WTC11 (cell line): ENCODE results near the gene COL6A3. TPM values are rescaled to one million over a fixed set of nuclear protein-coding genes. Genes with fewer than 3 reads are reported as not detected.

Source experiments
- ATAC-seq: fragments of 200-7000 bp; cut with Tn5 transposase; 2 replicates; pipeline ENCODE4 v1.10.0; 2021; ENCODE audit warnings: mild to moderate bottlenecking, moderate library complexity
- CTCF ChIA-PET: fragments of 300-600 bp; sonication (Branson Sonifier 250); formaldehyde crosslinking; loops from one replicate; lab custom pipeline; 2021; ENCODE audit warnings: antibody characterized with exemption; lab: Charles Lee
- POLR2A ChIA-PET: fragments of 350-600 bp; sonication (Branson Sonifier 250); formaldehyde crosslinking; loops from one replicate; lab custom pipeline; 2021; ENCODE audit warnings: antibody characterized with exemption; lab: Charles Lee
- DNase-seq: peaks from one replicate; pipeline ENCODE4 v3.0.0; 2021; ENCODE audit warnings: low spot score
- H3K27ac Mint-ChIP-seq: 2 replicates; pipeline ENCODE4 v1.8.0; 2021; ENCODE audit warnings: mixed read lengths
- H3K27me3 Mint-ChIP-seq: 2 replicates; pipeline ENCODE4 v1.8.0; 2021; ENCODE audit warnings: low read depth, mild to moderate bottlenecking, moderate library complexity, mixed read lengths
- H3K36me3 Mint-ChIP-seq: 2 replicates; pipeline ENCODE4 v1.8.0; 2021; ENCODE audit warnings: mixed read lengths
- H3K4me1 Mint-ChIP-seq: 2 replicates; pipeline ENCODE4 v1.8.0; 2022; ENCODE audit warnings: mixed read lengths
- H3K4me3 Mint-ChIP-seq: 2 replicates; pipeline ENCODE4 v1.8.0; 2021; ENCODE audit warnings: mild to moderate bottlenecking, moderate library complexity, mixed read lengths
- H3K9me3 Mint-ChIP-seq: 2 replicates; pipeline ENCODE4 v1.8.0; 2021; ENCODE audit warnings: mixed read lengths
- ATF1 ChIP-seq: sonication (generic); formaldehyde crosslinking; IDR thresholded peaks from 2 replicates; pipeline ENCODE4 v1.8.1; 2023; ENCODE audit warnings: mild to moderate bottlenecking, moderate library complexity, missing genetic modification reagents
- ETV6 ChIP-seq: sonication (generic); formaldehyde crosslinking; IDR thresholded peaks from 2 replicates; pipeline ENCODE4 v1.8.1; 2022; ENCODE audit warnings: mild to moderate bottlenecking, missing genetic modification reagents
- GABPB1 ChIP-seq: sonication (generic); formaldehyde crosslinking; IDR thresholded peaks from 2 replicates; pipeline ENCODE4 v1.8.1; 2023; ENCODE audit warnings: mild to moderate bottlenecking, missing genetic modification reagents
- NFATC4 ChIP-seq: fragments of 250-450 bp; sonication (Bioruptor Pico); IDR thresholded peaks from 2 replicates; pipeline ENCODE4 v1.9.0; 2021; ENCODE audit warnings: mild to moderate bottlenecking
- OVOL2 ChIP-seq: fragments of 250-450 bp; sonication (Bioruptor Pico); IDR thresholded peaks from 2 replicates; pipeline ENCODE4 v1.9.0; 2021; ENCODE audit warnings: mild to moderate bottlenecking, borderline replicate concordance
- RELA ChIP-seq: sonication (generic); formaldehyde crosslinking; IDR thresholded peaks from 2 replicates; pipeline ENCODE4 v1.8.1; 2022; ENCODE audit warnings: missing genetic modification reagents, mild to moderate bottlenecking, borderline replicate concordance
- SOX15 ChIP-seq: fragments of 250-450 bp; sonication (Bioruptor Pico); IDR thresholded peaks from 2 replicates; pipeline ENCODE4 v1.9.0; 2021; ENCODE audit warnings: mild to moderate bottlenecking
- TP53 ChIP-seq: sonication (generic); formaldehyde crosslinking; IDR thresholded peaks from 2 replicates; pipeline ENCODE4 v1.8.1; 2023; ENCODE audit warnings: mild to moderate bottlenecking, missing genetic modification reagents
- ZNF263 ChIP-seq: sonication (generic); formaldehyde crosslinking; IDR thresholded peaks from 2 replicates; pipeline ENCODE4 v1.8.1; 2022; ENCODE audit warnings: low read depth, mild to moderate bottlenecking, moderate library complexity, missing genetic modification reagents
- ZNF396 ChIP-seq: fragments of 250-450 bp; sonication (Bioruptor Pico); IDR thresholded peaks from 2 replicates; pipeline ENCODE4 v1.8.0; 2021; ENCODE audit warnings: mild to moderate bottlenecking, moderate library complexity, borderline replicate concordance
- ZNF416 ChIP-seq: fragments of 250-450 bp; sonication (Bioruptor Pico); IDR thresholded peaks from 2 replicates; pipeline ENCODE4 v1.9.0; 2021; ENCODE audit warnings: mild to moderate bottlenecking, inconsistent platforms
- total RNA-seq: library from RNA; stranded (reverse); gene quantifications from 3 replicates; pipeline ENCODE4 v1.2.3, GENCODE V29; 2021
- TF ChIP-seq, protein P1 (sequence below): sonication (generic); formaldehyde crosslinking; IDR thresholded peaks from 2 replicates; pipeline ENCODE4 v1.8.0; 2022; ENCODE audit warnings: mild to moderate bottlenecking, missing genetic modification reagents
- TF ChIP-seq, protein P2 (sequence below): sonication (generic); formaldehyde crosslinking; IDR thresholded peaks from 2 replicates; pipeline ENCODE4 v1.8.1; 2022; ENCODE audit warnings: mild to moderate bottlenecking, moderate library complexity, missing genetic modification reagents
- TF ChIP-seq, protein P3 (sequence below): fragments of 250-450 bp; sonication (Bioruptor Pico); IDR thresholded peaks from 2 replicates; pipeline ENCODE4 v2.1.2; 2022; ENCODE audit warnings: mild to moderate bottlenecking, moderate library complexity
- TF ChIP-seq, protein P4 (sequence below): sonication (generic); formaldehyde crosslinking; IDR thresholded peaks from 2 replicates; pipeline ENCODE4 v1.8.1; 2023; ENCODE audit warnings: mild to moderate bottlenecking, missing genetic modification reagents
- TF ChIP-seq, protein P5 (sequence below): sonication (generic); formaldehyde crosslinking; IDR thresholded peaks from 2 replicates; pipeline ENCODE4 v1.8.1; 2023; ENCODE audit warnings: mild to moderate bottlenecking, missing genetic modification reagents, borderline replicate concordance
- TF ChIP-seq, protein P6 (sequence below): sonication (generic); formaldehyde crosslinking; IDR thresholded peaks from 2 replicates; pipeline ENCODE4 v1.8.0; 2022; ENCODE audit warnings: mild to moderate bottlenecking, missing genetic modification reagents
- TF ChIP-seq, protein P7 (sequence below): sonication (generic); formaldehyde crosslinking; IDR thresholded peaks from 2 replicates; pipeline ENCODE4 v1.8.1; 2022; ENCODE audit warnings: missing genetic modification reagents, borderline replicate concordance
- TF ChIP-seq, protein P8 (sequence below): fragments of 250-450 bp; sonication (Bioruptor Pico); IDR thresholded peaks from 2 replicates; pipeline ENCODE4 v1.9.0; 2021; ENCODE audit warnings: mild to moderate bottlenecking, borderline replicate concordance

Gene COL6A3
- total RNA-seq, 1 experiment from 2014 or later: 2.6 TPM

DNA sequence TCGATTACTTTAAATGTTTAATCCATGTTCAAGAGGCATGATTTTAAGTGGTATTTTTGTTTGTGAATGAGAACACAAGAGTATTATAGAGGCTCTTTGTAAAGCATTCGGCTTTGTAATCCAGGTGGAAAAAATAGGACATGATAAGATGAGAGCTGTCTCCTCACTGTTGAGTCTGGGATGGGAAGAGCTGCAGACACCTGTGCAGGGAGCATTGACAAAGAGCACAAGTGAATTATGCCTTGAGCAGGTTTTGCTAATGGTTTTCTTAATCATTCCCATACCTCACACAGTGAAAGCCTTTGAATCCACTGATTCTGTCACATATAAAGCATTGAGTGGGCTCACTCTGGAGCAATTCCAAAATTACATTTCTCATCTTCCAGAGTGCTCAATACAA lies 9.6 kb downstream of the COL6A3 start (continued):
- TF ChIP-seq, protein P1, sequence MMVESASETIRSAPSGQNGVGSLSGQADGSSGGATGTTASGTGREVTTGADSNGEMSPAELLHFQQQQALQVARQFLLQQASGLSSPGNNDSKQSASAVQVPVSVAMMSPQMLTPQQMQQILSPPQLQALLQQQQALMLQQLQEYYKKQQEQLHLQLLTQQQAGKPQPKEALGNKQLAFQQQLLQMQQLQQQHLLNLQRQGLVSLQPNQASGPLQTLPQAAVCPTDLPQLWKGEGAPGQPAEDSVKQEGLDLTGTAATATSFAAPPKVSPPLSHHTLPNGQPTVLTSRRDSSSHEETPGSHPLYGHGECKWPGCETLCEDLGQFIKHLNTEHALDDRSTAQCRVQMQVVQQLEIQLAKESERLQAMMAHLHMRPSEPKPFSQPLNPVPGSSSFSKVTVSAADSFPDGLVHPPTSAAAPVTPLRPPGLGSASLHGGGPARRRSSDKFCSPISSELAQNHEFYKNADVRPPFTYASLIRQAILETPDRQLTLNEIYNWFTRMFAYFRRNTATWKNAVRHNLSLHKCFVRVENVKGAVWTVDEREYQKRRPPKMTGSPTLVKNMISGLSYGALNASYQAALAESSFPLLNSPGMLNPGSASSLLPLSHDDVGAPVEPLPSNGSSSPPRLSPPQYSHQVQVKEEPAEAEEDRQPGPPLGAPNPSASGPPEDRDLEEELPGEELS (CRISPR knock-in tag): no peak
- TF ChIP-seq, protein P2, sequence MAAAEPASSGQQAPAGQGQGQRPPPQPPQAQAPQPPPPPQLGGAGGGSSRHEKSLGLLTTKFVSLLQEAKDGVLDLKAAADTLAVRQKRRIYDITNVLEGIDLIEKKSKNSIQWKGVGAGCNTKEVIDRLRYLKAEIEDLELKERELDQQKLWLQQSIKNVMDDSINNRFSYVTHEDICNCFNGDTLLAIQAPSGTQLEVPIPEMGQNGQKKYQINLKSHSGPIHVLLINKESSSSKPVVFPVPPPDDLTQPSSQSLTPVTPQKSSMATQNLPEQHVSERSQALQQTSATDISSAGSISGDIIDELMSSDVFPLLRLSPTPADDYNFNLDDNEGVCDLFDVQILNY (CRISPR knock-in tag): no peak
- TF ChIP-seq RELA (CRISPR knock-in tag): no peak
- no peak for TF ChIP-seq GABPB1
- TF ChIP-seq, protein P3, sequence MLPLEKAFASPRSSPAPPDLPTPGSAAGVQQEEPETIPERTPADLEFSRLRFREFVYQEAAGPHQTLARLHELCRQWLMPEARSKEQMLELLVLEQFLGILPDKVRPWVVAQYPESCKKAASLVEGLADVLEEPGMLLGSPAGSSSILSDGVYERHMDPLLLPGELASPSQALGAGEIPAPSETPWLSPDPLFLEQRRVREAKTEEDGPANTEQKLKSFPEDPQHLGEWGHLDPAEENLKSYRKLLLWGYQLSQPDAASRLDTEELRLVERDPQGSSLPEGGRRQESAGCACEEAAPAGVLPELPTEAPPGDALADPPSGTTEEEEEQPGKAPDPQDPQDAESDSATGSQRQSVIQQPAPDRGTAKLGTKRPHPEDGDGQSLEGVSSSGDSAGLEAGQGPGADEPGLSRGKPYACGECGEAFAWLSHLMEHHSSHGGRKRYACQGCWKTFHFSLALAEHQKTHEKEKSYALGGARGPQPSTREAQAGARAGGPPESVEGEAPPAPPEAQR (CRISPR knock-in tag): no peak
- TF ChIP-seq ZNF396 (CRISPR knock-in tag): no peak
- TF ChIP-seq NFATC4 (CRISPR knock-in tag): no peak
- no peak for TF ChIP-seq TP53 (CRISPR knock-in tag)
- no peak for TF ChIP-seq ZNF263 (CRISPR knock-in tag)
- TF ChIP-seq OVOL2: no peak
- TF ChIP-seq, protein P4, sequence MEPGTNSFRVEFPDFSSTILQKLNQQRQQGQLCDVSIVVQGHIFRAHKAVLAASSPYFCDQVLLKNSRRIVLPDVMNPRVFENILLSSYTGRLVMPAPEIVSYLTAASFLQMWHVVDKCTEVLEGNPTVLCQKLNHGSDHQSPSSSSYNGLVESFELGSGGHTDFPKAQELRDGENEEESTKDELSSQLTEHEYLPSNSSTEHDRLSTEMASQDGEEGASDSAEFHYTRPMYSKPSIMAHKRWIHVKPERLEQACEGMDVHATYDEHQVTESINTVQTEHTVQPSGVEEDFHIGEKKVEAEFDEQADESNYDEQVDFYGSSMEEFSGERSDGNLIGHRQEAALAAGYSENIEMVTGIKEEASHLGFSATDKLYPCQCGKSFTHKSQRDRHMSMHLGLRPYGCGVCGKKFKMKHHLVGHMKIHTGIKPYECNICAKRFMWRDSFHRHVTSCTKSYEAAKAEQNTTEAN (CRISPR knock-in tag): no peak

DNA sequence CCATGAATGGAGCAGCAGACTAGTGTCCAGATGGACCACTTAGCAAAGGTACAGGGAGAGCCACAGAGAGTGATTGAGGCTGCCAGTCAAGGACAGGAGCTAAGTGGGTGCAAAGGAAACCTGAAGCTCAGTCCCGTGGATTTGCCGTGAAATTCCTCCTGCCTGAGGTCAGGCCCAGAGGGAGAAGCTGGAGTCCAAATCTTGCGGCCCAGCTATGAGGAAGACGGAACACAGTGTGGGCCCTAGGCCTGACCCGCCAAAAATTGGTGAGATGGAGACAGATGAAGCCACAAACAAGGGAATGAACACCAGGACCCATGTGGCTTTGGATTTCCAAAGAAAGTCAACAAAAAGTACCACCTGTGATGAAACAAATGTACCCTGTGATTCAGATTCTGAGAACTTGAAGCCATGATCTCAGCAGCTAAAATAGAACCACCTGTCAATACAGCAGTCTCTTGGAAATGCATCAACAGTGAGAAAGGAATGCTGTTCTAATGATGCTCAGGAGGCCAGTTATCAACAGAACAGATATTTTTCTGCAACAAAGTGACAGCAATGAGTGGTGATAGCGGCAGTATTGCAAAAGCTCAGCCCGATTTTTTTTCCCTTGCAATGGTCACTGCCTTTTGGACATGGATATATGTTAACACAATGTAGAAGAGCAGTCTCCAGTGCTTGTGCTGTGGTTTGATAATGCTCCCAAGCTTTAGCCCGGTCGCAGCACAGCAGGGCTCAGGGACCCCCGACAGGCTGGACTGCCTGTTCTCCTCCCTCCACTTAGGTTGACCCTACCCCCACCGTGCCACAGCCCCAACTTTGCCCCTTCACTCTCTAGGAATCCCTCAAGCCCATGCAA lies 10.7 kb downstream of the COL6A3 start:
- peaks cover 2% of the 10 kb centered on the region for H3K27me3 Mint-ChIP-seq
- ATAC-seq (no peak), DNase-seq (no peak)
- no peak overlapping the region for H3K27ac Mint-ChIP-seq
- H3K36me3 Mint-ChIP-seq: no peaks in the 10 kb centered on the region
- H3K4me1 Mint-ChIP-seq: 0 out of 2 replicates have a peak, but pooled peaks cover 5% of the 10 kb centered on the region
- ChIA-PET CTCF (interaction anchor here (1.3 to 1.9 kb wide), 3 partner anchors 18 to 238 kb away, joined by 4 to 7 read pairs (median 5); no protein-coding TSS in a partner anchor), POLR2A (interaction anchor here (0.6 kb wide), 1 partner anchor 18 kb away, joined by 3 read pairs; no protein-coding TSS in a partner anchor)
- no peaks in the 10 kb centered on the region for H3K9me3 Mint-ChIP-seq
- no peak overlapping the region for H3K4me3 Mint-ChIP-seq
- TF ChIP-seq, protein P5, sequence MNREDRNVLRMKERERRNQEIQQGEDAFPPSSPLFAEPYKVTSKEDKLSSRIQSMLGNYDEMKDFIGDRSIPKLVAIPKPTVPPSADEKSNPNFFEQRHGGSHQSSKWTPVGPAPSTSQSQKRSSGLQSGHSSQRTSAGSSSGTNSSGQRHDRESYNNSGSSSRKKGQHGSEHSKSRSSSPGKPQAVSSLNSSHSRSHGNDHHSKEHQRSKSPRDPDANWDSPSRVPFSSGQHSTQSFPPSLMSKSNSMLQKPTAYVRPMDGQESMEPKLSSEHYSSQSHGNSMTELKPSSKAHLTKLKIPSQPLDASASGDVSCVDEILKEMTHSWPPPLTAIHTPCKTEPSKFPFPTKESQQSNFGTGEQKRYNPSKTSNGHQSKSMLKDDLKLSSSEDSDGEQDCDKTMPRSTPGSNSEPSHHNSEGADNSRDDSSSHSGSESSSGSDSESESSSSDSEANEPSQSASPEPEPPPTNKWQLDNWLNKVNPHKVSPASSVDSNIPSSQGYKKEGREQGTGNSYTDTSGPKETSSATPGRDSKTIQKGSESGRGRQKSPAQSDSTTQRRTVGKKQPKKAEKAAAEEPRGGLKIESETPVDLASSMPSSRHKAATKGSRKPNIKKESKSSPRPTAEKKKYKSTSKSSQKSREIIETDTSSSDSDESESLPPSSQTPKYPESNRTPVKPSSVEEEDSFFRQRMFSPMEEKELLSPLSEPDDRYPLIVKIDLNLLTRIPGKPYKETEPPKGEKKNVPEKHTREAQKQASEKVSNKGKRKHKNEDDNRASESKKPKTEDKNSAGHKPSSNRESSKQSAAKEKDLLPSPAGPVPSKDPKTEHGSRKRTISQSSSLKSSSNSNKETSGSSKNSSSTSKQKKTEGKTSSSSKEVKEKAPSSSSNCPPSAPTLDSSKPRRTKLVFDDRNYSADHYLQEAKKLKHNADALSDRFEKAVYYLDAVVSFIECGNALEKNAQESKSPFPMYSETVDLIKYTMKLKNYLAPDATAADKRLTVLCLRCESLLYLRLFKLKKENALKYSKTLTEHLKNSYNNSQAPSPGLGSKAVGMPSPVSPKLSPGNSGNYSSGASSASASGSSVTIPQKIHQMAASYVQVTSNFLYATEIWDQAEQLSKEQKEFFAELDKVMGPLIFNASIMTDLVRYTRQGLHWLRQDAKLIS (CRISPR knock-in tag): no peak
- TF ChIP-seq, protein P6, sequence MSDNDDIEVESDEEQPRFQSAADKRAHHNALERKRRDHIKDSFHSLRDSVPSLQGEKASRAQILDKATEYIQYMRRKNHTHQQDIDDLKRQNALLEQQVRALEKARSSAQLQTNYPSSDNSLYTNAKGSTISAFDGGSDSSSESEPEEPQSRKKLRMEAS (CRISPR knock-in tag): no peak
- TF ChIP-seq ZNF416 (CRISPR knock-in tag) (no peak), RELA (CRISPR knock-in tag) (no peak), SOX15 (no peak), ZNF396 (CRISPR knock-in tag) (no peak), ETV6 (CRISPR knock-in tag) (no peak), ATF1 (CRISPR knock-in tag) (no peak)
- TF ChIP-seq, protein P7, sequence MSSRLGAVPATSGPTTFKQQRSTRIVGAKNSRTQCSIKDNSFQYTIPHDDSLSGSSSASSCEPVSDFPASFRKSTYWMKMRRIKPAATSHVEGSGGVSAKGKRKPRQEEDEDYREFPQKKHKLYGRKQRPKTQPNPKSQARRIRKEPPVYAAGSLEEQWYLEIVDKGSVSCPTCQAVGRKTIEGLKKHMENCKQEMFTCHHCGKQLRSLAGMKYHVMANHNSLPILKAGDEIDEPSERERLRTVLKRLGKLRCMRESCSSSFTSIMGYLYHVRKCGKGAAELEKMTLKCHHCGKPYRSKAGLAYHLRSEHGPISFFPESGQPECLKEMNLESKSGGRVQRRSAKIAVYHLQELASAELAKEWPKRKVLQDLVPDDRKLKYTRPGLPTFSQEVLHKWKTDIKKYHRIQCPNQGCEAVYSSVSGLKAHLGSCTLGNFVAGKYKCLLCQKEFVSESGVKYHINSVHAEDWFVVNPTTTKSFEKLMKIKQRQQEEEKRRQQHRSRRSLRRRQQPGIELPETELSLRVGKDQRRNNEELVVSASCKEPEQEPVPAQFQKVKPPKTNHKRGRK (CRISPR knock-in tag): no peak
- TF ChIP-seq, protein P8, sequence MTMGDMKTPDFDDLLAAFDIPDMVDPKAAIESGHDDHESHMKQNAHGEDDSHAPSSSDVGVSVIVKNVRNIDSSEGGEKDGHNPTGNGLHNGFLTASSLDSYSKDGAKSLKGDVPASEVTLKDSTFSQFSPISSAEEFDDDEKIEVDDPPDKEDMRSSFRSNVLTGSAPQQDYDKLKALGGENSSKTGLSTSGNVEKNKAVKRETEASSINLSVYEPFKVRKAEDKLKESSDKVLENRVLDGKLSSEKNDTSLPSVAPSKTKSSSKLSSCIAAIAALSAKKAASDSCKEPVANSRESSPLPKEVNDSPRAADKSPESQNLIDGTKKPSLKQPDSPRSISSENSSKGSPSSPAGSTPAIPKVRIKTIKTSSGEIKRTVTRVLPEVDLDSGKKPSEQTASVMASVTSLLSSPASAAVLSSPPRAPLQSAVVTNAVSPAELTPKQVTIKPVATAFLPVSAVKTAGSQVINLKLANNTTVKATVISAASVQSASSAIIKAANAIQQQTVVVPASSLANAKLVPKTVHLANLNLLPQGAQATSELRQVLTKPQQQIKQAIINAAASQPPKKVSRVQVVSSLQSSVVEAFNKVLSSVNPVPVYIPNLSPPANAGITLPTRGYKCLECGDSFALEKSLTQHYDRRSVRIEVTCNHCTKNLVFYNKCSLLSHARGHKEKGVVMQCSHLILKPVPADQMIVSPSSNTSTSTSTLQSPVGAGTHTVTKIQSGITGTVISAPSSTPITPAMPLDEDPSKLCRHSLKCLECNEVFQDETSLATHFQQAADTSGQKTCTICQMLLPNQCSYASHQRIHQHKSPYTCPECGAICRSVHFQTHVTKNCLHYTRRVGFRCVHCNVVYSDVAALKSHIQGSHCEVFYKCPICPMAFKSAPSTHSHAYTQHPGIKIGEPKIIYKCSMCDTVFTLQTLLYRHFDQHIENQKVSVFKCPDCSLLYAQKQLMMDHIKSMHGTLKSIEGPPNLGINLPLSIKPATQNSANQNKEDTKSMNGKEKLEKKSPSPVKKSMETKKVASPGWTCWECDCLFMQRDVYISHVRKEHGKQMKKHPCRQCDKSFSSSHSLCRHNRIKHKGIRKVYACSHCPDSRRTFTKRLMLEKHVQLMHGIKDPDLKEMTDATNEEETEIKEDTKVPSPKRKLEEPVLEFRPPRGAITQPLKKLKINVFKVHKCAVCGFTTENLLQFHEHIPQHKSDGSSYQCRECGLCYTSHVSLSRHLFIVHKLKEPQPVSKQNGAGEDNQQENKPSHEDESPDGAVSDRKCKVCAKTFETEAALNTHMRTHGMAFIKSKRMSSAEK (CRISPR knock-in tag): no peak
